GM19035 (cell line): ENCODE results near the gene AQP9.
"Not testable (repeated sequence)": the region's sequence is repeated elsewhere in the genome, so short reads cannot be mapped to it uniquely, and the experiment has no call there.

Experiments
- ATAC-seq: cut with Tn5 transposase; IDR thresholded peaks from one replicate; pipeline ENCODE4 v1.9.1; 2021; ENCODE audit not compliant: unreplicated experiment

AQP9 gene

GRCh38 chr15:58179206-58179605, 41.0 kb downstream of the AQP9 start:
- ATAC-seq = no peak

DNA sequence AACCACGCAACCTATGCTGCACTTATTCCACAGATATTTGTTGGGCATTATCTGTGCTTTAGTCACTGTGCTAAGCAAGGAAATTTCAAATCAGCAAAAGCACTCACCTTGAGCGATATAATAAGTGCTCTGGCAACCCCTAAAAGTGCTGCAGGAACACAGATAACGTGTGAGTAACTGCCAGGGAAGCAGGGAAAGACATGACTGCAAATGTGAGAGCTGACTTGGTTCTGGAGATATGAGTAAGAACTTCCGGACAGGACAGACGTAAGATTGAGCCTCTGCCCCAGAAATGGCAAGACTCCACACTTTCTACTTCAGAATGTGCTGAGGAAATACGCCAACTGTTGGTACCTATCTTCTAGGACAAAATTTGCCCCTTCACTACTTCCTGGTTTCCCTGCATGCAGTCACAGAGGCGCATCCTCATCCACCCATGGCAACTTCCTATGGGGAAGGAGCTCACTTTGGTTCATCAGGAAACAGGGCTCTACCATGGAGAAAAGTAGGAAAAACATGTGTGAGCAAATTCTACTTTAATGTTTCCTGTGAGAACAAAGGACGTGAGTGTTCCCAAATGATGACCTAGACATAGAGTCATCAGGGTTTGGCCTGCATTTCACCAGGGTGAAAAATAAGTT, 41.7 kb downstream of the AQP9 start:
- ATAC-seq = no peak

DNA sequence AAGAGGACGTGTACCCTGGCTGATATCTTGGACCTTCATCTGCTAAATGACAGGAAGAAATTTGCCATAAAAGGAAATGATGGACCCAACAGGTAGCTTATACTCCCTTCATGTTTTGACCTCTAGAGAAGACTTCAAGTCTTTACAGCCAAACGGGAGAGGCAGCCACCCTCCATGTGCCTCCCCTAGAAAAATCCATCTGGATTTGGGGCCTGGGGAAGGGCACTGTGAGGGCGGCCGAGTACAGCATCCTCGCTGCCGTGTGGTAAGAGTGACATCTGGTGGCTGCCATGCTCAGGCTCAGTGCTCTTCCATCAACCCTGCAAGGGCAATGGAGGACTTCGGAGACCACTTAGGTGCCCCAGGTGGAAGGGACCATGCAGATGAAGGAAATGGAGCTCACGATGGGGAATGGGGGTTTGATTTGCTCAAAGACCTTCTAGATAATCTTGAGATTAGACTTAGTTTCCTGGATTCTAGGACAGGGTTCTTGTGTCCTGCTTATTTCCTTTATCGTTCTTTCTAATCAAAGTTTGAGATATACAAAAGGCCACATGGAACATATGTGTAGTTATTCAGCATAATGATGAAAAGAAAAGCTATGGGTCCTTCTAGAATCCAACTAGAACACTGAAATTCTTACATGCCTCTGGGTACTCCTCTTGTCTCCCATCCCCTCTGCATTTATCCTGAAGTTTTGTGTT, 44.4 kb downstream of the AQP9 start:
- ATAC-seq = no peak

DNA sequence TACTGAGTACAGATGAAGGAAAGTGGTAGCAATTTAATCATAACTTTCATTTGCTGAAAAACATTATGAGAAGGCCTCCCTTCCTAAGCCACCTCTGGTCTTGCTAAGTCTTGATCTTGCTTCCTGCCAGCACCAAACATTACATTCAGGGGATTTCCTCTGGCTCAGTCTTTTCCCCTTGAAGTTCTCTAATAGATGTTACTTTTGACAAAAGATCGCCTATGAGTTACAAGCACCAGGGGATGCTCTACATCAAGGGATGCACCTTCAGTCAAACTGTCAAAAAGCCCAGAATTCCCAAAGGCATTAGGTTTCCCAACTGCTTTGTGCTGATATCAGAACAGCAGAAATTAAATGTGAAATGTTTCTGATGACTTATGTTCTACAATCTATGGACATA, 47.3 kb downstream of the AQP9 start:
- ATAC-seq = no peak

DNA sequence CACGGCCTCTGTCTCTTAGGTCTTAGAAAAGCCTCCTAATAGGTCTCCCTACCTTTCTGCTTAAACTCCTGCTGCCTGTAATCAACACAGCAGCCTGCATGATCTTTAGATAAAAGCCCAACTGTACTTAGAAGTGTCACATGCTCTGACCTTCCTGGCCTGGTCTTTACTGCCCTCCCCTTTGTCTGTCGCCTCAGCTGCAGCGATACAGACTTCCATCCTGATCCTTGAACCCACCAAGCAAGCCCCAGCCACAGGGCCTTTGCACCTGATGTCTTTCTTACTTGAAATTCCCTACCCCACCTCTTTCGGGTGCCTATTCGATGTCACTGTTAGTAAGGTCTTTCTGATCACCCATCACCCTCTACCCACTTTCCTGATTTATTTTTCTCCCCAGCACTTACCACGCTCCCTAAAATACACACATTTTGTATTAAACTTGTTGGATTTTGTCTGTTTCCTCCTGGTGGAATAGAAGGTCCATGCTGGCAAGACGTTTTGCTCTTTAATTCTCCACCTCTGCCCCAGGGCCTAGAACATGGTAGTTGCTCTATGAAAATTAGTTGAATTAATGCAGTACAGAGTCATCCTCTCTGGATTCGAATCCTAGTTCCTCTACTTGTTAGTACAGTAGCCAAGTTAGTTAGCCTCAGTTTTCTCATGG, 51.1 kb downstream of the AQP9 start:
- no peak for ATAC-seq

DNA sequence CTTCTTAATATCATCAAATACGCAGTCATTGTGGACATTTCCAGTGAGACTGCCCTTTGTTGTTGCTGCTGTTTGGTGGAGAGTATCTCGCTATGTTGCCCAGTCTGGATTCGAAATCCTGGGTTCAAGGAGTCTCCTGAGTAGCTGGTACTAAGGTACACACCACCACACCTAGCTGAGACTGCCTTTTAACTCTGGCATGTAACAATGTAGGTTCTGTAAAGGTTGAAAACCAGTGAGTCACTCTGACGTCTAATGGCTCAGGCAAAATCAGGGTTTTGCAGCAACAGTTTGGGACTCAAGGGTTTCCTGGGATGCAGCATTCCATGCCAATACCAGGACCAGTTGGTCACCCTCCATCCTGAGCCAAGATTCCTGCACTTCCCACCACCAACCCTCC, 52.2 kb downstream of the AQP9 start:
- ATAC-seq = no peak

DNA sequence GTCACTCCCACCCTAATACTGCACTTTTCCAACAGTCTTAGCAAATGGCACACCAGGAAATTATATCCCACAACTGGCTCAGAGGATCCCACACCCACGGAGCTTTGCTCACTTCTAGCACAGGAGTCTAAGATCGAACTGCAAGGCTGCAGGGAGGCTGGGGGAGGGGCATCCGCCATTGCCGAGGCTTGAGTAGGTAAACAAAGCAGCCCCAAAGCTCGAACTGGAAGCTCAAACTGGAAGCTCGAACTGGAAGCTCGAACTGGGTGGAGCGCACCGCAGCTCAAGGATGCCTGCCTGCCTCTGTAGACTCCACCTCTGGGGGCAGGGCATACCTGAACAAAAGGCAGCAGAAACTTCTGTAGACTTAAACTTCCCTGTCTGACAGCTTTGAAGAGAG, 55.5 kb downstream of the AQP9 start:
- not testable (repeated sequence) for ATAC-seq

- ATAC-seq = no peak
Measured at GRCh38 chr15:58200739-58201138, 62.6 kb downstream of the AQP9 start.

DNA sequence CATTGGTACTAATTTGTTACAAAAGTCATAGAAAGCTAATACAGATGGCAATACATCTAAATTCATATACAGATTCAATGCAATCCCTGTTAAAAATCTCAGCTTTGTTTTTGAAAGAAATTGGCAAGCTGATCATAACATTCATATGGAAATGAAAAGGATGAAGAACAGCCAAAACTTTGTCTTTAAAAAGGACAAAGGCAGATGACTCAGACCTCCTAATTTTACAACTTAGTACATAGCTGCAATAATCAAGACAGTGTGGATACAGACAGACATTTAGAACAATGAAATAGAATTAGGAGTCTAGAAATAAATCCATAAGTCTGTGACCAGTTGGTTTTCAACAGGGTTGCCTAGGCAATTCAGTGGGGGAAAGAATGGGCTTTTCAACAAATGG, 63.3 kb downstream of the AQP9 start:
- no peak for ATAC-seq

- no peak for ATAC-seq
Measured at GRCh38 chr15:58203537-58203936, 65.4 kb downstream of the AQP9 start.

DNA sequence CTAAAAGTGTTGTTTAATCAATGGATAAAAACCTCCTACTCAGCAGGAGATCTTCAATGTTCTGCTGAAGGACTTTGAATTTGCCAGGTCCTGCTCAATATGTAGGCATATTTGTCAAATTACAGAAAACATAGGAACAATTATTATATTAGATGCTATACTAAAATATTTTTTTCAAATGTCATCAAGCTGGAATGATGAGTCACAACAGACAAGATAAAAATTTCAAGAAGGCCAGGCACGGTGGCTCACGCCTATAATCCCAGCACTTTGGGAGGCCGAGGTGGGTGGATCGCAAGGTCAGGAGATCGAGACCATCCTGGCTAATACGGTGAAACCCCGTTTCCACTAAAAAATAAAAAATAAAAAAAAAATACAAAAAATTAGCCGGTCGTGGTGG, 68.0 kb downstream of the AQP9 start:
- ATAC-seq = no peak

GRCh38 chr15:58208217-58208616, 70.0 kb downstream of the AQP9 start:
- ATAC-seq = not testable (repeated sequence)

- ATAC-seq = not testable (repeated sequence)
Measured at GRCh38 chr15:58209007-58209481, 70.9 kb downstream of the AQP9 start.

GRCh38 chr15:58210031-58210430, 71.8 kb downstream of the AQP9 start:
- not testable (repeated sequence) for ATAC-seq

GRCh38 chr15:58212909-58213526, 74.8 kb downstream of the AQP9 start:
- ATAC-seq = no peak

DNA sequence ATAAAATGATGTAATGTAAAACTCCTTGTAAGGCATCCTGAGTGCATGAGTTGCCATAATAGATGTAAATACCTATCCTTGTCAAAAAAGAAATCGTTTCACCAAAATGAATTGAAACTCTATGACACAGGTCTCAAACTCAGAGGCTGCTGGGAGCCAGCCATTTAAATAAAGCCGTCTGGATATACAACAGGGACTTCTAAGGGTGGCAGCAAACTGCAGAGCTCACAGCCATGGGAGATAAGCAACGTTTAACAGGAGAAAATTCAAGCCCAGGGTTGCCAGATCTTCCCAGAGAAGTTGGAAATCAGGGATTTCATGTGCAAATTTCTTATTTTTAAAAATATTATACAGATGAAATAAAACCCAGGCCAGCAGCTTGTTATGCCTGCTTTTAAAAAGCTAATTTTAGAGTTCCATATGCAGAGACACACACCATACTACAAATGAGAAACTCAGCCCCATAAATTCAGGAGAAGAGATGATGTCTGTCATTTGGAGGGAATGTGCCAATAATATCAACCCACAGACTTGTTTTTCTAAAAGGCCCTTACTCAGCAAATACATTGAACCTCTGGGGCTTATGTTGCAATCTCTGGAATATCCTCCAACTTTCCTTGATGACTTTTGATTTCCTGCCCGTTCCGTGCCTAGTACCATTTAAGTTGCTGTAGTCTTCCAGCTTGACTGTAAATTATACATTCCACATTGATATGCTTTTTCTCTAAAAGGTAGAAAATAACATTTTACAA, 75.6 kb downstream of the AQP9 start:
- no peak for ATAC-seq

DNA sequence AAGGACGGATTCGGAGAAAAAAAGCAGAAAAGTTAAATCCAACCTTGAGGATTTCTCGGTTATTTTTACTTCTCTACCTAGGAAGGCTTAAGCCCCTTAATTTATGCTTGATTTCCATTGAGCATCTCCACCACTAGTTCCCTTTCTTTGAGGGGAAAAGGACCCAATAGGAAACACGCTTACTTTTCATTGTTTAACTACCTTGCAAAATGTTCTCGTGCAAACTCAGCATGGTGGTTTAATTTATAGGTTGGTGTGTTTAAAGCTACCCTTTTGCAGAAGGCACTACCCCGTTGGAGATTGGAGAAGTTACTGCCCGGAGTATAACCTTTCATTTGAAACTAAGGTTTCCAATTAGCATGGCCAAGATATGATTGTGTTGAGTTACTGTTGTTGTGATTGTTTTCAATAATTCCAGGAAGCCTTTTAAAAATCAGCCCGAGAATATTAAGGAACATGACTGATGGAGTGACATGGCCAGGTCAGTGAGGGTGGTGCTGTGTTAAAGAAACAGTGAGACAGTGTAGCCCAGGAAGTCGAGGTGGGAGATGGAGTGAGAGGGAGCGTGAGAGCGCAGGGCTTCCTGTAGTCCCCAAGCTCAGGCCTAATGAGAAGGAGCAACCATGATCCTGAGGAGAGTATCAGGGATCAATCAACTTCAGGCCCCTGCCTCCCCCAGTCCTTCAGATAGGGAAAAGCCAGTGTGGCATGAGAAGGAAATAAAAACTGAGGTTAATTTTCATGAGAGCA, 76.6 kb downstream of the AQP9 start:
- ATAC-seq = no peak

GRCh38 chr15:58217460-58217859, 79.3 kb downstream of the AQP9 start:
- ATAC-seq = no peak

GRCh38 chr15:58221591-58222241, 83.5 kb downstream of the AQP9 start:
- ATAC-seq = no peak

DNA sequence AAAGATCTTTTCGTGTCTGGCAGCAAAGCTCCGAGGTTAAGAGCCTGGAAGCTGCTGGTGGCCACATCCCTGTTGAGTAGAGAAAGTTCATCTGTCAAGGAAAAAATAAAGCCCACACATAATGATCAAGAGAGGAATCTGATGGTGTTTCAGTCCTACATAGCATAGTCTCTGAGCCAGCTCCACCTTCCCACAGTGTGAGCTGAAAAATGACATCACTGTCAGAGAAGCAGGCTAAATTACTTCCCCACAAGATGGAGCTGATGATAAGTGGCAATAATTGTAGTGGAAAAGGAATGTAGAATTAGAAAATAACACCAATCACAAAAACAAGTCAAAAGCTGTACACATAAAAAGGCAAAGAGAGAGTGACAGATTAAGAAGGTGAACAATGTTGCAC, 84.5 kb downstream of the AQP9 start:
- ATAC-seq = no peak
